Activated CD4-positive, alpha-beta memory T cell treated with anti-CD3 and anti-CD28 coated beads, Interleukin-2, amount 10 ng/mL, durations not matched to agents 7 days and 5 days (primary cell): ENCODE data around the gene CELF5. TPM values are rescaled to one million over a fixed set of nuclear protein-coding genes. Genes with fewer than 3 reads are reported as not detected.
A peak's percentile ranks its signal among the peaks of the same experiment; 100 is the strongest.
"Not testable (repeated sequence)": the region's sequence is repeated elsewhere in the genome, so short reads cannot be mapped to it uniquely, and the experiment has no call there.

Experiments used
- CTCF ChIA-PET: fragments of 350-600 bp; sonication (Branson Sonifier 250); formaldehyde crosslinking; loops from one replicate; lab custom pipeline; 2021; ENCODE audit warnings: antibody characterized with exemption, inconsistent platforms; lab: Charles Lee
- POLR2A ChIA-PET: fragments of 350-600 bp; sonication (Branson Sonifier 250); formaldehyde crosslinking; loops from one replicate; lab custom pipeline; 2021; ENCODE audit warnings: antibody characterized with exemption; lab: Charles Lee
- DNase-seq: peaks from one replicate; pipeline ENCODE4 v3.0.0-alpha.2; 2020
- H3K27ac Mint-ChIP-seq: one replicate; pipeline ENCODE4 v1.8.0; 2021; ENCODE audit warnings: mild to moderate bottlenecking, mixed read lengths
- H3K27me3 Mint-ChIP-seq: one replicate; pipeline ENCODE4 v1.8.0; 2021; ENCODE audit warnings: mixed read lengths
- H3K36me3 Mint-ChIP-seq: one replicate; pipeline ENCODE4 v1.8.0; 2021; ENCODE audit warnings: low read depth, mixed read lengths
- H3K4me1 Mint-ChIP-seq: one replicate; pipeline ENCODE4 v1.8.0; 2021; ENCODE audit warnings: mixed read lengths
- H3K4me3 Mint-ChIP-seq: one replicate; pipeline ENCODE4 v1.8.0; 2021; ENCODE audit warnings: mild to moderate bottlenecking, mixed read lengths
- H3K9me3 Mint-ChIP-seq: one replicate; pipeline ENCODE4 v1.8.0; 2021; ENCODE audit warnings: mixed read lengths
- total RNA-seq, 2 experiments: library from RNA; stranded (reverse); gene quantifications; one replicate each; pipeline ENCODE4 v1.2.3, GENCODE V29; 2021

Gene CELF5
- total RNA-seq, 2 experiments from 2014 or later, result 0.25 to 0.43 TPM

DNA sequence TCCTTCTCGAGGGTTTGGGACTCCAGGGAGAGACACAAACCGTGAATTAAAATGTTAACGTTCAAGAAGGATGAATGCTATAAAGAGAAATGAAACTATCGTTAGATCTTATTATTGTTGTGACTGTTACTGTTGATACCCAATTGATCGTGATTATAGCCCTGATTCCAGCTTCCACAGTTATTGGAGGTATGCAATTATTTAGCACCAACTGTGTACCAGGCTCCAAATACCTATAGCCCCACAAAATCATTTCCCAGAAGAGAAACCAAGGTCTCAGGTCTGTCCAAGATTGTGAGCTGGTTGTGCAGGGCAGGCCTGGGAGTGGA lies 111.9 kb downstream of the CELF5 start:
- Mint-ChIP-seq H3K9me3 (no peaks in the 10 kb centered on the region), H3K4me1 (peaks cover 12% of the 10 kb centered on the region), H3K27ac (no peak overlapping the region), H3K27me3 (peaks cover 3% of the 10 kb centered on the region), H3K36me3 (no peaks in the 10 kb centered on the region), H3K4me3 (no peak overlapping the region)
- no peak for DNase-seq
- POLR2A ChIA-PET, result no interaction called here
- CTCF ChIA-PET, result interaction anchor here (0.6 to 1.6 kb wide), 2 partner anchors 55 to 93 kb away, joined by 3 to 5 read pairs; no protein-coding TSS in a partner anchor

DNA sequence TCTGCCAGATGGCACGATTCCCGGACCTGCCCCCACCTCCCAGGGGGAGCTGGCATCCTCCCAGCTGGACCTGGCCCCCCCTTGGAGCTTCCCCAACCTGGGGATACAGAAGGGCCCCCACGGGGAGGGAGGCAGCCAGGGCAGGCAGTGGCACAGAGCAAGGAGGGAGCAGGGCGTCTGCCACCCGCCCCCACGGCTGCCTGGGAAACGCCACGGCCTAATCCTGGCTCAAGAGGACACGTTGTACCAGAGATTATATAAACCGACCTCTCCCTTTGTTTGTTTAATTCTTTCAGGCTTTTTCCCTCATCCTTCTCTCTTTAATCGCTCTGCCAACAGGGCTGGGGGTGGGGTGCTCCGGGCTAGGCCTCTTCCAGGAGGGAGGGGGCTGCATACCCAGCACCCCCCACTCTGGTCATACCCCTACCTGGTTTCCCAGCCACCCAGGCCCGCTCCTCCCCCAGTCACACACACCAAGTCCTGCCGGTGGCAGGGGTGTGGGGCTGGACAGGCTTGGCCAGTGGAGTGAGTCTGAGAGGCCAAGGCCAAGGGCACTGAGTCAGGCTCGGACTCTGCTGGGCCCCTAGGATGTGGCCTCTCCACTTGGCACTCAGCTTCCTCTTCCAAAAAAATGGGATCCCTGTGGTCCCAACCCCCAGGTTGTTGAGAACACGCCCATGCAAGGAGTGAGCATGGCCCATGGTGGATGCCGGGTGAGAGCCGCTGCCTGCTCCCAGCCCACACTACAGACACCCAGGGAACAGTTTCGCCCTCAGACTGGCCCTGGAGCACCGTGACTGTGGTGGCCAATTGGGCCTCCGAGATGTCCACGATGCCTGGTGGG lies 112.4 kb downstream of the CELF5 start:
- no peak overlapping the region for H3K27ac Mint-ChIP-seq
- POLR2A ChIA-PET, result no interaction called here
- H3K4me1 Mint-ChIP-seq, result peaks cover 12% of the 10 kb centered on the region
- no peaks in the 10 kb centered on the region for H3K36me3 Mint-ChIP-seq
- CTCF ChIA-PET, result interaction anchor here (0.6 to 1.6 kb wide), 3 partner anchors 55 to 92 kb away, joined by 3 to 6 read pairs (median 5); no protein-coding TSS in a partner anchor
- no peaks in the 10 kb centered on the region for H3K9me3 Mint-ChIP-seq
- DNase-seq, result no peak
- peaks cover 3% of the 10 kb centered on the region for H3K27me3 Mint-ChIP-seq
- H3K4me3 Mint-ChIP-seq, result no peak overlapping the region

DNA sequence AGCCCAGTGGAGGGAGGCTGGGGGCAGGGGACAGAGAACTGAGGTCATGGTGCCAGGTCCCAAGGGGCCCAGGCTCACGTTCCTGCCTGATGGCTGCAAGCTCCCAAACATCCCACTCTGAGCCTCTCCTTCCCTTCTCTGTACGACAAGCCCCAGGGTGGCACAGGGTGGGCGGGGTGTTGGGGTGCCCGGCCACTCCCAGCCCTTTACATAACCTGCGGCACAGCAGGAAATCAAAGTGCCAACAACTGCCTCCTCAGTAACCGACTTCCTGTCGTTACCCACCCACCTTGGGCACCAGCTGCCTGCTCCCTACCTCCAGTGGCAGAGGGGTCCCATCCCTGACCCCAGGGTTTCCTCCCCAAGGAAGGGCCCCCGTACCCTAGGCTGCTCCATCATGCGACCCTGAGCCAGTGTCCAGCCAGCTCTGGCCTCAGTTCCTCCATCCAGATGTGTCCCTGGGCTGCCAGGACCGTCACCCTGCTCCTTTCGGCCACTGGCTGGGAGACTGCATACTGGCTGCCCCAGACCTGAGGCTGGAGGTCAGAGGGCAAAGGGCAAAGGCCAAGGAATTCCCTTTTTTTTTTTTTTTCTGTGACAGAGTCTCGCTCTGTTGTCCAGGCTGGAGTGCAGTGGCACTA lies 114.2 kb downstream of the CELF5 start:
- H3K36me3 Mint-ChIP-seq, result no peaks in the 10 kb centered on the region
- H3K4me1 Mint-ChIP-seq, result peaks cover 12% of the 10 kb centered on the region
- no peaks in the 10 kb centered on the region for H3K9me3 Mint-ChIP-seq
- CTCF ChIA-PET, result interaction anchor here (0.7 to 1.6 kb wide), 3 partner anchors 13 to 90 kb away, joined by 3 to 6 read pairs (median 4); no protein-coding TSS in a partner anchor
- POLR2A ChIA-PET, result no interaction called here
- H3K4me3 Mint-ChIP-seq, result no peak overlapping the region
- peak; percentile 69 for DNase-seq
- H3K27ac Mint-ChIP-seq, result peak overlapping the region; percentile 34
- peaks cover 3% of the 10 kb centered on the region for H3K27me3 Mint-ChIP-seq

DNA sequence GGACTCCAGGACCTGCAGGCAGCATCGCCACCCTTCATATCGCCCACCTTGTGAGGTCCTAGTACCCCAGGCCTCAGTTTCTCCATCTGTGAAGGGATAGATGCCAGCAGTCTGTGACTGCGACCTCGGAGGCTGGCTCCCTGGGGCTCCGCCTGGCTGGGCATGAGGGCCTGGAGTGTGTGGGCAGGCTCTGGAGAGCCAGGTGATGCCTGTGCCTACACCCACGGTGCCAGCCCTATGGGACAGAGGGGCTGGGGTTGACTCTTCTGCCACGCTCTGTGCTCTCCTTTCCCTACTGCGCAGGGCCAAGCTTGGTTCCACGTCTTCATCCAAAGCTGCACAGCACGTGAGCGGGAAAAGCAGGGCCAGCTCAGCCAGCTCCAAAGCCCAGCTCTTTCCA lies 115.9 kb downstream of the CELF5 start:
- POLR2A ChIA-PET, result no interaction called here
- H3K4me1 Mint-ChIP-seq, result peaks cover 12% of the 10 kb centered on the region
- no peak overlapping the region for H3K4me3 Mint-ChIP-seq
- no peaks in the 10 kb centered on the region for H3K27me3 Mint-ChIP-seq
- DNase-seq, result no peak
- H3K9me3 Mint-ChIP-seq, result no peaks in the 10 kb centered on the region
- CTCF ChIA-PET, result no interaction called here
- no peak overlapping the region for H3K27ac Mint-ChIP-seq
- no peaks in the 10 kb centered on the region for H3K36me3 Mint-ChIP-seq

DNA sequence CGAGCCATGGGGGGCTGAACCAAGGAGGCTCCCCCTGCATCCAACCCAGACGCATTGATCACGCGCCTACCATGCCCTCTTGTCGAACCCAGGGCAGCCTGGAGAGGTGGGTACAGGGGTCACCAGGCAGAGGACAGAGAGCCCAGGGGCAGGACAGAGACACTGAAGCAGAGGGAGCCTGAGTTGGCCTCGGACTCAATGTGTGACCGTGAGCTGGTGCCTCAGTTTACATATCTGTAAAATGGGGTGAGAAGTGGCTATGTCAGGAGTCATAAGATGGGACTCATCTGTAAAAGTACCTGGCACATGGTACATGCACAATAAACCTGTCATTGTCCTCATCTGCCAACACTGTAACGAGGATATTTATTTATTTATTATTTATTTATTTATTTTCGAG lies 117.8 kb downstream of the CELF5 start:
- Mint-ChIP-seq H3K4me1 (peaks cover 10% of the 10 kb centered on the region), H3K9me3 (no peaks in the 10 kb centered on the region), H3K36me3 (no peaks in the 10 kb centered on the region), H3K4me3 (no peak overlapping the region), H3K27ac (no peak overlapping the region), H3K27me3 (no peaks in the 10 kb centered on the region)
- no peak for DNase-seq
- CTCF ChIA-PET, result interaction anchor here (1.1 kb wide), 1 partner anchor 15 kb away, joined by 3 read pairs; no protein-coding TSS in a partner anchor
- POLR2A ChIA-PET, result no interaction called here

DNA sequence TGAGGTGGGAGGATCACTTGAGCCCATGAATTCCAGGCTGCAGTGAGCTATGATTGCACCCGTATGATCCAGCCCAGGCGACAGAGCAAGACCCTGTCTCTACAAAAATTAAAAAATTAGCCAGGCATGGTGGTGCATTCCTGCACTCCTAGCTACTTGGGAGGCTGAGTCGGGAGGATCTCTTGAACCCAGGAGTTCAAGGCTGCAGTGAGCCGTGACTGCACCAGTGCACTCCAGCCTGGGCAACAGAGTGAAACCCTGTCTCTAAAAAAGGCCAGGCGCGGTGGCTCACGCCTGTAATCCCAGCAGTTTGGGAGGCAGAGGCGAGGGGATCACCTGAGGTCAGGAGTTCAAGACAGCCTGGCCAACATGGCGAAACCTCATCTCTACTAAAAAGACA lies 118.5 kb downstream of the CELF5 start:
- H3K4me3 Mint-ChIP-seq, DNase-seq, H3K9me3 Mint-ChIP-seq, H3K27ac Mint-ChIP-seq, H3K27me3 Mint-ChIP-seq, H3K36me3 Mint-ChIP-seq: not testable (repeated sequence)
- peaks cover 10% of the 10 kb centered on the region for H3K4me1 Mint-ChIP-seq
- ChIA-PET CTCF (interaction anchor here (0.6 to 1.3 kb wide), 3 partner anchors 16 to 1290 kb away, joined by 3 to 4 read pairs (median 4); no protein-coding TSS in a partner anchor), POLR2A (interaction anchor here (0.6 kb wide), 1 partner anchor 1684 kb away, joined by 3 read pairs; no protein-coding TSS in a partner anchor)

DNA sequence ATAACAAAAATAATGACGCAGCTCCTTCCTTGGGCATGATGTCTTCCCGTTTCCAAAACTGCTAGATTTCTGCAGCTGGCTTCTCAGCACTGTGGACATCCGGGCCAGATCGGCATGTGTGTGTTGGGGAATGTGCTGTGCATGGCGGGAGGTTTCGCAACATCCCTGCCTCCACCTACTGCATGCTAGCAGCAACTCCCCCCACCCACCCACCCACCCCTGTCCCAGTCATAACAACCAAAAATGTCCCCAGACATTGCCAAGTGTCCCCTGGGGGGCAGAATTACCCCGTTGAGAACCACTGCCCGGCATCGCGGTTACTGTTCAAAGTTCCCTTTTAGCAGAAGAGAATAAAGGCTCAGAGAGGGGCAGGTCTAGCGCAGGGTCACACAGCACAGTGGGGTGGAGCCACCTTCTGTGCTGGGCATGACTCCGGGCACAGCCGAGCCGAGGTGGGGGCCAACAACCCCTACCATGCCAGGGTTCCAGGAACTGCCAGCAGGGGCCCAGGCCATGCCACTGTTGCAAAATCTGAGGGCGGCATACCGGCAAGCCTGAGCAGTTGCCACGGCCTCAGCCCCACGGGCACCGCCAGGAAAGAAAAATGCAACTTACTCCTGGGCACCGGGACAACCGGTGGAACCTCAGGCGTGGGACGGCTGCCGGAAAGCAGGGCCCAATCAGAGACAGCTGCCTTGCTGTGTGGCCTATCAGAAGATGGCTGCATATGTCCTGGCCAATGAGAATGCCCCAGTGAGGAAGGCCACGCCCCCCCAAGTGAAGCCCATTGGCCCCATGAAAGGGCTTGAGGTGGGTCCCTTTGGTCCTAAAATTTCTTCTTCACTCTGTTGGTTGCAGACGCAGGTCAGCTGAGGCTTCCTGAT lies 119.4 kb downstream of the CELF5 start:
- ChIA-PET POLR2A (interaction anchor here (0.6 kb wide), 1 partner anchor 1685 kb away, joined by 3 read pairs; no protein-coding TSS in a partner anchor), CTCF (interaction anchor here (0.6 to 1.3 kb wide), 2 partner anchors 86 to 1289 kb away, joined by 4 read pairs; no protein-coding TSS in a partner anchor)
- peak; percentile 43 for DNase-seq
- H3K27ac Mint-ChIP-seq, result no peak overlapping the region
- no peaks in the 10 kb centered on the region for H3K9me3 Mint-ChIP-seq
- H3K27me3 Mint-ChIP-seq, result no peaks in the 10 kb centered on the region
- peak overlapping the region; percentile 10 for H3K4me3 Mint-ChIP-seq
- peaks cover 4% of the 10 kb centered on the region for H3K4me1 Mint-ChIP-seq
- no peaks in the 10 kb centered on the region for H3K36me3 Mint-ChIP-seq

DNA sequence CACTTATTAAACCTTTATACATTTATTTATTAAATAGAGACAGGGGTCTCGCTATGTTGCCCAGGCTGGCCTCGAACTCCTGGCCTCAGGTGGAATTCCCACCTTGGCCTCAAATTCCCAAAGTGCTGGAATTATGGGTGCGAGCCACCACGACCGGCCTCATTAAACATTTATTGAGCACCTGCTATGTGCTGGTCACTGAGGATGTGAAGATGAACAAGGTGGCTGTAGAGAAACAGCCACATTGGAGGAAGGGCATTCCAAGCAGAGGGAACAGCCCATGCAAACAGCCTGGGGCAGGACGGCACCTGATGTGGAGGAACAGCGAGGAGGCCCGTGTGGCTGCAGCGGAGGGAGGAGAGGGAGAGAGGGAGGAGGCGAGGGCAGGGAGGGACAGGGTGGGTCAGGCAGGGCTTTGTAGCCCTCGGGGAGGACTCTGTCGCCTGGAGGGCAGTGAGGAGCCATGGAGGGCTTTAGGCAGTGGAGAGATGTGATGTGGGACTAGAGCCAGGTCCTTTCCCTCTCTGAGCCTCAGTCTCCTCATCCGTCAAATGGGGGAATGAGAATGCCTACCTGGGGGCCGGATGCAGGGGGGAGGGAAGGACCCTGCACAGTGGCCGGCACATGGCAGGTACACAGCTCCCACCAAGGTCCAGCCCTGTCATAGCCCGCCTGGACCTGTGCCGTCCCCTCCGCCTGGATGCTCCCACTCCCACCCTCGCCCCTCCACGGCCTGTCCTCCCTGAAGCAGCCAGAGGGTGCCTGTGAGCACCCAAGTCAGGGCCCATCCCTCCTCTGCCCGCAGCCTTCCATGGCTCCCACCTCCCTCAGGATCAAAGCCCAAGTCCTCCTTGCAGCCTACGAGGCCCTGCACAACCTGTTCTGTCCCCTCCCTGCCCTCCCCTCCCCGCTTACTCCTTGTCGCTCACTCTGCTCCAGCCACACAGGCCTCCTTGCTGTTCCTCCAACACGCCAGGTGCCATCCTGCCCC lies 120.4 kb downstream of the CELF5 start:
- no peak for DNase-seq
- CTCF ChIA-PET, result no interaction called here
- H3K4me3 Mint-ChIP-seq, result no peak overlapping the region
- H3K27me3 Mint-ChIP-seq, result no peaks in the 10 kb centered on the region
- H3K4me1 Mint-ChIP-seq, result peaks cover 2% of the 10 kb centered on the region
- no peaks in the 10 kb centered on the region for H3K9me3 Mint-ChIP-seq
- no peaks in the 10 kb centered on the region for H3K36me3 Mint-ChIP-seq
- POLR2A ChIA-PET, result no interaction called here
- no peak overlapping the region for H3K27ac Mint-ChIP-seq

DNA sequence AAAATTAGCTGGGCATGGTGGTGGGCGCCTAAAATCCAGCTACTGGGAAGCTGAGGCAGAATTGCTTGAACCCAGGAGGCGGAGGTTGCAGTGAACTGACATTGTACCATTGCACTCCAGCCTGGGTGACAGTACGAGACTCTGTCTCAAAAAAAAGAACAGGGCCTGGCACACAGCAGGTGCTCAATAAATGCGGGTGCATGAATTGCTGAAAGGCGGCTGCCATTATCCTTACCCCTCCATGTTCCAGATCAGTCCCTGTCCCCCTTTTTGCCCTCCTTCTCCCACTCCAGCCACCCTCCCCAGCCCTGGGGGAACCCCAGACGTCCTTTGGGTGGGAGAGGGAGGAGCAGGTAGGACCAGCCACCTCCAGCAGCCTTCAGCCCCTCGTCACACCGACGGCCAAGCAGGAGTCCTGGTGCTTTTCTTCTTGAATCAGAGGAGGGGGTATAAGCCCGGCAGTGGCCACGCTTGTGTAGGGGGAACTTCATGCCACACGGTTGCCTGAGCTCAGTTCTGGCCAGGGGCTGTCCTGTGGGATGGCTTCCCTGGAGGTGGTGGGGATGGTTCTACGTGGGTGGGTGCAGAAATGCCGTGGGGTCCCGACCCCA lies 121.5 kb downstream of the CELF5 start:
- Mint-ChIP-seq H3K4me1 (no peaks in the 10 kb centered on the region), H3K4me3 (no peak overlapping the region), H3K36me3 (no peaks in the 10 kb centered on the region), H3K9me3 (no peaks in the 10 kb centered on the region), H3K27ac (no peak overlapping the region), H3K27me3 (no peaks in the 10 kb centered on the region)
- POLR2A ChIA-PET, result no interaction called here
- CTCF ChIA-PET, result no interaction called here
- no peak for DNase-seq
